ENCODE measurements around the gene MDM2.

DNA sequence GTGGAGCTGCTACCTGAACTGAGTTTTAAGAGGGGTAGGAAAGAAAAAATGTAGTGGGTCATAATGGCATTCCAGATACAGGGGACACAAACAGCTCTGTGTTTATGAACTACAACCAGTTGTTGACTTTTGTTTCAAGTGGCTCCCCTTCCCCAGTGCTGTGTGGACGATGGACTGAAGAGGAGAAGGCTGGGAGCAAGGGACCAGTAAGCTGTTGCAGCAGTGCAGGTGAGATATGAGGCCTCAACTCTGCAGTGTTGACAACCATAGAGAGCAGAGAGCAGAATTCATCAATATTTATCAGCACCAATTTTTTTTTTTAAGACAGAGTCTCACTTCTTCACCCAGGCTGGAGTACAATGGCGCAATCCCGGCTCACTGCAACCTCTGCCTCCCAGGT lies 46.6 kb downstream of the MDM2 start:
- TF ChIP-seq EZH2 (IDR thresholded peaks at IDR 0.05; ENCODE audit: low read depth) = no peak
- TF ChIP-seq, protein P1, sequence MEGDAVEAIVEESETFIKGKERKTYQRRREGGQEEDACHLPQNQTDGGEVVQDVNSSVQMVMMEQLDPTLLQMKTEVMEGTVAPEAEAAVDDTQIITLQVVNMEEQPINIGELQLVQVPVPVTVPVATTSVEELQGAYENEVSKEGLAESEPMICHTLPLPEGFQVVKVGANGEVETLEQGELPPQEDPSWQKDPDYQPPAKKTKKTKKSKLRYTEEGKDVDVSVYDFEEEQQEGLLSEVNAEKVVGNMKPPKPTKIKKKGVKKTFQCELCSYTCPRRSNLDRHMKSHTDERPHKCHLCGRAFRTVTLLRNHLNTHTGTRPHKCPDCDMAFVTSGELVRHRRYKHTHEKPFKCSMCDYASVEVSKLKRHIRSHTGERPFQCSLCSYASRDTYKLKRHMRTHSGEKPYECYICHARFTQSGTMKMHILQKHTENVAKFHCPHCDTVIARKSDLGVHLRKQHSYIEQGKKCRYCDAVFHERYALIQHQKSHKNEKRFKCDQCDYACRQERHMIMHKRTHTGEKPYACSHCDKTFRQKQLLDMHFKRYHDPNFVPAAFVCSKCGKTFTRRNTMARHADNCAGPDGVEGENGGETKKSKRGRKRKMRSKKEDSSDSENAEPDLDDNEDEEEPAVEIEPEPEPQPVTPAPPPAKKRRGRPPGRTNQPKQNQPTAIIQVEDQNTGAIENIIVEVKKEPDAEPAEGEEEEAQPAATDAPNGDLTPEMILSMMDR (conservative IDR thresholded peaks at IDR 0.05) = no peak
